Esophagus muscularis mucosa (tissue), 4 donors: ENCODE data around the gene NPAS1.

ENCODE experiments used
- CTCF ChIP-seq, 3 experiments: fragments of 200-600 bp in 2 of 3; fragments of 450-650 bp in 1 of 3; sonication (generic) in 2 of 3; IDR thresholded peaks; one replicate each; pipeline ENCODE4 v1.5.1; 2017 to 2019; ENCODE audit warnings: antibody characterized with exemption in 3 of 3, mild to moderate bottlenecking in 2 of 3, moderate library complexity in 1 of 3
- EP300 ChIP-seq: sonication (generic); formaldehyde crosslinking; IDR thresholded peaks from one replicate; pipeline ENCODE4 v1.6.1; 2017; ENCODE audit warnings: antibody characterized with exemption
- POLR2A ChIP-seq: fragments of 450-650 bp; IDR thresholded peaks from one replicate; pipeline ENCODE4 v1.6.1; 2017; ENCODE audit warnings: antibody characterized with exemption, moderate library complexity, mild to moderate bottlenecking, low read depth
- POLR2AphosphoS5 ChIP-seq, 2 donors: sonication (generic); formaldehyde crosslinking; IDR thresholded peaks; one replicate each; pipeline ENCODE4 v1.6.1; 2017; ENCODE audit warnings: antibody characterized with exemption in 2 of 2

- TF ChIP-seq CTCF (IDR thresholded peaks at IDR 0.05): peak in 1 of 3 experiments; percentile 9
- TF ChIP-seq POLR2AphosphoS5 (IDR thresholded peaks at IDR 0.05): peak; percentile 83 to 84
- TF ChIP-seq POLR2A: no peak
- TF ChIP-seq EP300: peak; percentile 67
Measured at GRCh38 chr19:46984077-46985010, 35.3 kb upstream of the NPAS1 start.
